A549 (cell line): ENCODE data around the gene ATXN2. TPM values are rescaled to one million over a fixed set of nuclear protein-coding genes. Genes with fewer than 3 reads are reported as not detected.

Experiments
- ATAC-seq, 2 experiments: fragments of 200-7000 bp in 1 of 2; fragments of >200 bp in 1 of 2; cut with Nextera tagmentation in 1 of 2; cut with Tn5 transposase in 1 of 2; 3 replicates each; pipeline versions ENCODE4 v1.8.0 to v1.9.1; 2018 to 2020; ENCODE audit warnings: mild to moderate bottlenecking in 1 of 2, moderate library complexity in 1 of 2
- CTCF ChIA-PET: fragments of 300-600 bp; sonication (Branson Sonifier 250); formaldehyde crosslinking; extraction: SDS; loops from one replicate; lab custom pipeline; 2021; ENCODE audit warnings: antibody characterized with exemption, inconsistent platforms; lab: Yijun Ruan, JAX
- POLR2A ChIA-PET: fragments of 350-600 bp; formaldehyde crosslinking; extraction: SDS; loops from one replicate; lab custom pipeline; 2021; ENCODE audit warnings: antibody characterized with exemption, inconsistent platforms; lab: Yijun Ruan, JAX
- DNase-seq, 2 experiments: peaks; one replicate each; pipeline versions ENCODE4 v3.0.0 to v3.0.0-alpha.2; 2011 to 2016; ENCODE audit warnings: low read depth in 1 of 2, low spot score in 1 of 2
- FAIRE-seq: peaks from 2 replicates; lab custom pipeline; 2011; peaks lifted over from hg19 to GRCh38; lab: Jason Lieb, UNC
- H3K27ac ChIP-seq, 2 experiments: fragments of >200 bp; sonication (Bioruptor Twin); formaldehyde crosslinking; 3 replicates each; pipeline ENCODE4 v1.5.1; 2016 to 2017
- H3K4me1 ChIP-seq: fragments of >200 bp; sonication (Bioruptor Twin); formaldehyde crosslinking; 3 replicates; pipeline ENCODE4 v1.6.1; 2016
- H3K4me2 ChIP-seq: fragments of >200 bp; sonication (Bioruptor Twin); formaldehyde crosslinking; 3 replicates; pipeline ENCODE4 v1.6.1; 2016
- H3K4me3 ChIP-seq: fragments of >200 bp; sonication (Bioruptor Twin); formaldehyde crosslinking; 3 replicates; pipeline ENCODE4 v1.5.1; 2016
- H3K9me3 ChIP-seq: fragments of >200 bp; sonication (Bioruptor Twin); formaldehyde crosslinking; 3 replicates; pipeline ENCODE4 v1.6.1; 2016
- CBX2 ChIP-seq: fragments of 200-600 bp; sonication (generic); IDR thresholded peaks from 2 replicates; pipeline ENCODE4 v1.6.1; 2016; ENCODE audit warnings: low read depth, mild to moderate bottlenecking, borderline replicate concordance
- CEBPB ChIP-seq, 2 experiments: fragments of >200 bp in 1 of 2; sonication (Bioruptor Twin) in 1 of 2; formaldehyde crosslinking in 1 of 2; IDR thresholded peaks; 2 replicates each; pipeline ENCODE4 v1.6.1; 2012 to 2016
- CHD2 ChIP-seq: fragments of 150-350 bp; IDR thresholded peaks from 2 replicates; pipeline ENCODE4 v1.6.1; 2014; ENCODE audit warnings: low read length; ENCODE audit not compliant: partially characterized antibody
- E2F6 ChIP-seq: IDR thresholded peaks from 2 replicates; pipeline ENCODE4 v1.6.1; 2012; ENCODE audit warnings: low read depth, borderline replicate concordance
- EHF ChIP-seq: fragments of 250-450 bp; sonication (Bioruptor Pico); IDR thresholded peaks from 2 replicates; pipeline ENCODE4 v1.5.0; 2020; ENCODE audit warnings: mild to moderate bottlenecking
- ESRRA ChIP-seq: fragments of 150-350 bp; IDR thresholded peaks from 2 replicates; pipeline ENCODE4 v1.6.1; 2014; ENCODE audit warnings: mild to moderate bottlenecking, low read length, borderline replicate concordance
- FOSB ChIP-seq: fragments of 250-450 bp; sonication (Bioruptor Pico); IDR thresholded peaks from 2 replicates; pipeline ENCODE4 v1.5.0; 2020; ENCODE audit warnings: mild to moderate bottlenecking, moderate library complexity
- GATA3 ChIP-seq: IDR thresholded peaks from 2 replicates; pipeline ENCODE4 v1.6.1; 2012; ENCODE audit warnings: borderline replicate concordance
- HOXB13 ChIP-seq: fragments of 250-450 bp; sonication (Bioruptor Pico); IDR thresholded peaks from 2 replicates; pipeline ENCODE4 v1.5.0; 2020; ENCODE audit warnings: low read depth, mild to moderate bottlenecking, moderate library complexity
- HOXB5 ChIP-seq: fragments of 250-450 bp; sonication (Bioruptor Pico); IDR thresholded peaks from 2 replicates; pipeline ENCODE4 v1.5.0; 2020; ENCODE audit warnings: mild to moderate bottlenecking, moderate library complexity
- JUNB ChIP-seq: fragments of >200 bp; sonication (Bioruptor Twin); formaldehyde crosslinking; IDR thresholded peaks from 2 replicates; pipeline ENCODE4 v1.6.1; 2016
- MYC ChIP-seq: IDR thresholded peaks from 2 replicates; pipeline ENCODE4 v1.6.1; 2012; ENCODE audit warnings: mild to moderate bottlenecking, inconsistent platforms, low read length, improper control_type of control experiment, borderline replicate concordance
- NFE2L2 ChIP-seq: fragments of 150-350 bp; conservative IDR thresholded peaks from 2 replicates; pipeline ENCODE4 v1.6.1; 2014; ENCODE audit warnings: low read length
- NPAS2 ChIP-seq: fragments of 250-450 bp; sonication (Bioruptor Pico); IDR thresholded peaks from 2 replicates; pipeline ENCODE4 v1.8.0; 2022; ENCODE audit warnings: mild to moderate bottlenecking, moderate library complexity, borderline replicate concordance
- PBX3 ChIP-seq: IDR thresholded peaks from 2 replicates; pipeline ENCODE4 v1.6.1; 2012
- POLR2A ChIP-seq: IDR thresholded peaks from 2 replicates; pipeline ENCODE4 v1.6.1; 2012; ENCODE audit warnings: mild to moderate bottlenecking, low read length
- POLR2AphosphoS2 ChIP-seq: conservative IDR thresholded peaks from 2 replicates; pipeline ENCODE4 v1.6.1; 2012; ENCODE audit warnings: low read length, improper control_type of control experiment, inconsistent platforms
- RAD21 ChIP-seq, 2 experiments: fragments of >200 bp in 1 of 2; sonication (Bioruptor Twin) in 1 of 2; formaldehyde crosslinking in 1 of 2; IDR thresholded peaks in 1 of 2; conservative IDR thresholded peaks in 1 of 2; 2 replicates in 1 of 2; 3 replicates in 1 of 2; pipeline ENCODE4 v1.6.1; 2012 to 2018; ENCODE audit warnings: inconsistent platforms in 1 of 2
- RARB ChIP-seq: fragments of 250-450 bp; sonication (Bioruptor Pico); IDR thresholded peaks from 2 replicates; pipeline ENCODE4 v1.8.0; 2021; ENCODE audit warnings: mild to moderate bottlenecking, moderate library complexity
- RCOR1 ChIP-seq: fragments of 150-350 bp; IDR thresholded peaks from 2 replicates; pipeline ENCODE4 v1.6.1; 2014; ENCODE audit warnings: antibody characterized with exemption, low read length, low read depth
- RFX5 ChIP-seq: fragments of 450-650 bp; IDR thresholded peaks from 2 replicates; pipeline ENCODE4 v1.7.1; 2014; ENCODE audit warnings: antibody characterized with exemption, mild to moderate bottlenecking, moderate library complexity
- RNF2 ChIP-seq: fragments of 200-600 bp; sonication (generic); IDR thresholded peaks from 2 replicates; pipeline ENCODE4 v1.6.1; 2016; ENCODE audit warnings: low read depth, mild to moderate bottlenecking, antibody characterized with exemption, moderate library complexity, borderline replicate concordance
- TFCP2L1 ChIP-seq: fragments of 250-450 bp; sonication (Bioruptor Pico); IDR thresholded peaks from 2 replicates; pipeline ENCODE4 v1.5.0; 2021; ENCODE audit warnings: mild to moderate bottlenecking
- USF2 ChIP-seq: fragments of 450-650 bp; IDR thresholded peaks from 2 replicates; pipeline ENCODE4 v1.6.1; 2014; ENCODE audit warnings: antibody characterized with exemption
- ZC3H11A ChIP-seq: fragments of 450-650 bp; IDR thresholded peaks from 2 replicates; pipeline ENCODE4 v1.6.1; 2014; ENCODE audit warnings: antibody characterized with exemption, mild to moderate bottlenecking
- ZFP36 ChIP-seq: fragments of 450-650 bp; IDR thresholded peaks from 2 replicates; pipeline ENCODE4 v1.6.1; 2014; ENCODE audit warnings: borderline replicate concordance; ENCODE audit not compliant: partially characterized antibody
- WGBS: methylation state at CpG from one replicate; pipeline ENCODE4 v1.1.6; 2017; ENCODE audit errors: missing lambda C conversion rate; 5-methylcytosine and 5-hydroxymethylcytosine counted together
- polyA plus RNA-seq, 4 experiments: library from polyadenylated mRNA; depleted of rRNA in 3 of 4; stranded (reverse); fragments of >200 nt; fragmentation: RNase III in 1 of 4; extraction: RNeasy Plus Mini Kit Qiagen cat#74134 plus additional on column Dnase treatment in 1 of 4; gene quantifications; 2 replicates in 3 of 4; 3 replicates in 1 of 4; pipeline ENCODE4 v1.2.3, GENCODE V29; 2011 to 2017
- TF ChIP-seq, protein P1 (sequence below): IDR thresholded peaks from 2 replicates; pipeline ENCODE4 v1.6.1; 2012

The ATXN2 gene
- polyA plus RNA-seq, 2 of the 4 experiments (the other 2 are of a cell fraction), result 24.8 to 30.6 TPM

DNA sequence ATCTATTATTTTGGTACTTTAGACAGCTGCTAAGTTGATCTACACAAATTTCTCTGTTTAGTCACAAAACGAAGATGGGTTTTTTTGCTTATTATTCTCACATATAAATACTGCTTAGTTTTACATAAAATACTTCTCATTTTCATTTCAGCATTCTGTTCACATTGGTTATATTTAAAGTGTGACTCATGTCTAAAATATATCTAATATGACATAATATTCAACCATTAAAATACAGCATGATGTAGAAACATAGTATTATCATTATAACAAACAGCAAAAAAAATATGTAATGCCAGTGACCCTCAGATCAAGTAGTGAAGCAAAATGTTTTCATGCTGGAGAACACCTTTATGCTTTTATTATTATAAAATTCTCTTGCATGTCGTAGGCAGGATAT lies 129.7 kb downstream of the ATXN2 start:
- H3K4me2 ChIP-seq, result no peak overlapping the region
- 70% methylated on average over 2 of the region's 2 CpGs for WGBS
- no peak for FAIRE-seq
- DNase-seq, result no peak
- TF ChIP-seq NPAS2 (CRISPR knock-in tag), result no peak
- TF ChIP-seq POLR2A, result no peak
- no peak for TF ChIP-seq E2F6
- no peak for TF ChIP-seq GATA3
- no peak for TF ChIP-seq PBX3
- TF ChIP-seq HOXB13 (CRISPR knock-in tag), result no peak
- TF ChIP-seq RNF2, result no peak
- TF ChIP-seq ZC3H11A, result no peak
- no peak for TF ChIP-seq CBX2
- peaks cover 16% of the 10 kb centered on the region; the same call in 1 of the 3 replicates for H3K4me1 ChIP-seq
- ChIA-PET POLR2A (no interaction called here), CTCF (no interaction called here)
- no peak for ATAC-seq
- H3K9me3 ChIP-seq, result no peaks in the 10 kb centered on the region
- H3K4me3 ChIP-seq, result no peak overlapping the region
- H3K27ac ChIP-seq, result no peak overlapping the region

GRCh38 chr12:111467857-111468241 lies 131.3 kb downstream of the ATXN2 start:
- Histone ChIP-seq H3K4me2 (no peak overlapping the region), H3K9me3 (no peaks in the 10 kb centered on the region), H3K4me1 (peaks cover 20% of the 10 kb centered on the region; the same call in 2 of the 3 replicates), H3K27ac (no peak overlapping the region), H3K4me3 (no peak overlapping the region)
- ATAC-seq (no peak; a peak in 1 of 6 replicates), FAIRE-seq (no peak), DNase-seq (no peak)
- no peak for TF ChIP-seq EHF (CRISPR knock-in tag)
- CTCF ChIA-PET, result interaction anchor here (1.0 kb wide), 1 partner anchor 12 kb away, joined by 3 read pairs; no protein-coding TSS in a partner anchor
- WGBS, result 80% methylated on average over 4 of the region's 4 CpGs
- POLR2A ChIA-PET, result no interaction called here

DNA sequence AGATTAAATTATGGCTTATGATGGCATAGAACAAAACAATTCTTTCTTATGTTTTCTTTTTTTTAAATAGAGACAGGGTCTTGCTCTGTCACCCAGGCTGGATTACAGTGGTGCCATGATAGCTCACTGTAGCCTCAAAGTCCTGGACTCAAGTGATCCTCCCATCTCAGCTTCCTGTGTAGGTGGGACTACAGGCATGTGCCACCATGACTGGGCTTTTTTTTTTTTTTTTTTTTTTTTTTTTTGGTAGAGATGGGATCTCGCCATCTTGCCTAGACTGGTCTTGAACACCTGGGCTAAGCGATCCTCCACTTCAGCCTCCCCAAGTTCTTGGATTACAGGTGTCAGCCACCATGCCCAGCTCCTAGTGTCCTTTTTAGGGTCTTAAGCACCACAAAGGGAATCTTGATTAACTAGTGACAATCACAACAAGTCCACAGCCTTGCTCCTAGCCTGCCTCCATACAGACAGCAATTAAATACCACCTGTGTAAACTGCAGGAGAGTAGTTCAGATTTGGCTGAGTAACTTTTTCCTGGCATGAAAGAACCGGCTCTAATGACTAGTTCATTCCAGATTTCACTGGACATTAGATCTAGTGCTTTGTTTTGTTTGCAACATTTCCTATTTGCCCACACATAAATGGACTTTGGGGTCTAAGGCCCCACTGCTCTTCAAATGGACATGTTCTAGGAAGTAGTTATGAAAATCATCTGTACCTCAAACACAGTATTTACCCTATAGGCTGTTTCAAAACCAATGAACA lies 131.8 kb downstream of the ATXN2 start:
- CTCF ChIA-PET, result interaction anchor here (1.0 to 1.7 kb wide), 3 partner anchors 13 to 27 kb away, joined by 3 to 10 read pairs (median 3); no protein-coding TSS in a partner anchor
- no peak for TF ChIP-seq HOXB13 (CRISPR knock-in tag)
- 0 out of 2 replicates have a peak, but pooled peaks have one; percentile 24 for TF ChIP-seq NFE2L2
- TF ChIP-seq RFX5, result no peak
- no peak for TF ChIP-seq POLR2A
- 92% methylated on average over 3 of the region's 3 CpGs for WGBS
- POLR2A ChIA-PET, result no interaction called here
- DNase-seq, result peak in 1 of 2 experiments; percentile 50
- no peak overlapping the region for H3K4me2 ChIP-seq
- H3K4me1 ChIP-seq, result peaks cover 26% of the 10 kb centered on the region
- H3K27ac ChIP-seq, result peak overlapping the region in 1 of 2 experiments; percentile 0; a peak in 1 of 6 replicates
- ATAC-seq, result peak in 1 of 2 experiments; percentile 53; a peak in 3 of 6 replicates
- no peak for FAIRE-seq
- H3K9me3 ChIP-seq, result no peaks in the 10 kb centered on the region
- H3K4me3 ChIP-seq, result no peak overlapping the region

DNA sequence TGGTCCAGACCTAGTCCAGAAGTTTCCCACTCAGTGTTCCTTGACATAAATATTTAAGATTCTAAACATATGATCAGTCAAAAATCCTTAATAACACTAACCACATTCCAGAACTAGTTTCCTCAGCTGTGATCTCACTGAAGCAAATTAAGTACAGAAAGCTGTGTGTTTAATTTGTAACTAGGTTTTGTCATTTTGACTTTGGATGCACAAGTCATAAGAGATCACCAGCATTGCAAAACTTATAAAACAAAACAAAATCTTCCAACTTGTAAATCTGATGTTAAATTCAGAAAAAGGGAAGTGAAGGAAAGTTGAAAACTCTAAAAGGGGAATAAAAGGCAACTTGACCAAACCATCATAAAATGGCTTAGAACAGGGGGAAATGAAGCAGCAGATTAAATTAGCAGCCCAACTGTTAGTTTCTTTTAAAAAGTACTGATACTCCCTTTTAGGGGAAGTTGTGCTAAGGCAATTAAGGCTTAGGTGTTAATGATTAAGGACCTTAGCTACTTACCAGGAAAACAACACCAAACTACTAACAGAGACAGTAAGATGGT lies 136.8 kb downstream of the ATXN2 start:
- FAIRE-seq (peak; percentile 72), DNase-seq (no peak), ATAC-seq (no peak)
- POLR2A ChIA-PET, result no interaction called here
- Histone ChIP-seq H3K9me3 (no peaks in the 10 kb centered on the region), H3K4me1 (peaks cover 14% of the 10 kb centered on the region), H3K27ac (no peak overlapping the region), H3K4me2 (peak overlapping the region; percentile 12; the same call in 1 of the 3 replicates), H3K4me3 (no peak overlapping the region)
- CTCF ChIA-PET, result interaction anchor here (1.6 to 5.4 kb wide), 4 partner anchors 7 to 65 kb away, joined by 3 to 54 read pairs (median 6); no protein-coding TSS in a partner anchor
- TF ChIP-seq, protein P1, sequence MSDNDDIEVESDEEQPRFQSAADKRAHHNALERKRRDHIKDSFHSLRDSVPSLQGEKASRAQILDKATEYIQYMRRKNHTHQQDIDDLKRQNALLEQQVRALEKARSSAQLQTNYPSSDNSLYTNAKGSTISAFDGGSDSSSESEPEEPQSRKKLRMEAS, result no peak
- TF ChIP-seq FOSB (CRISPR knock-in tag) (no peak), POLR2AphosphoS2 (no peak), RCOR1 (no peak), RAD21 (conservative IDR thresholded peaks at IDR 0.05 in 1 of 2, IDR thresholded peaks at IDR 0.05 in 1 of 2) (no peak), ZFP36 (no peak), RARB (CRISPR knock-in tag) (no peak), TFCP2L1 (CRISPR knock-in tag) (no peak), CBX2 (no peak), CEBPB (IDR thresholded peaks at IDR 0.05) (no peak), HOXB13 (CRISPR knock-in tag) (no peak), CHD2 (no peak), USF2 (no peak), MYC (no peak), HOXB5 (CRISPR knock-in tag) (no peak), JUNB (no peak), ESRRA (no peak)
